Medulla oblongata (tissue), 1 donor: ENCODE measurements around the gene PPHLN1.

Source experiments
- DNase-seq: peaks from one replicate; pipeline ENCODE4 v3.0.0-alpha.2; 2015; ENCODE audit errors: extremely low spot score

PPHLN1 gene, protein sequence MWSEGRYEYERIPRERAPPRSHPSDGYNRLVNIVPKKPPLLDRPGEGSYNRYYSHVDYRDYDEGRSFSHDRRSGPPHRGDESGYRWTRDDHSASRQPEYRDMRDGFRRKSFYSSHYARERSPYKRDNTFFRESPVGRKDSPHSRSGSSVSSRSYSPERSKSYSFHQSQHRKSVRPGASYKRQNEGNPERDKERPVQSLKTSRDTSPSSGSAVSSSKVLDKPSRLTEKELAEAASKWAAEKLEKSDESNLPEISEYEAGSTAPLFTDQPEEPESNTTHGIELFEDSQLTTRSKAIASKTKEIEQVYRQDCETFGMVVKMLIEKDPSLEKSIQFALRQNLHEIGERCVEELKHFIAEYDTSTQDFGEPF

DNA sequence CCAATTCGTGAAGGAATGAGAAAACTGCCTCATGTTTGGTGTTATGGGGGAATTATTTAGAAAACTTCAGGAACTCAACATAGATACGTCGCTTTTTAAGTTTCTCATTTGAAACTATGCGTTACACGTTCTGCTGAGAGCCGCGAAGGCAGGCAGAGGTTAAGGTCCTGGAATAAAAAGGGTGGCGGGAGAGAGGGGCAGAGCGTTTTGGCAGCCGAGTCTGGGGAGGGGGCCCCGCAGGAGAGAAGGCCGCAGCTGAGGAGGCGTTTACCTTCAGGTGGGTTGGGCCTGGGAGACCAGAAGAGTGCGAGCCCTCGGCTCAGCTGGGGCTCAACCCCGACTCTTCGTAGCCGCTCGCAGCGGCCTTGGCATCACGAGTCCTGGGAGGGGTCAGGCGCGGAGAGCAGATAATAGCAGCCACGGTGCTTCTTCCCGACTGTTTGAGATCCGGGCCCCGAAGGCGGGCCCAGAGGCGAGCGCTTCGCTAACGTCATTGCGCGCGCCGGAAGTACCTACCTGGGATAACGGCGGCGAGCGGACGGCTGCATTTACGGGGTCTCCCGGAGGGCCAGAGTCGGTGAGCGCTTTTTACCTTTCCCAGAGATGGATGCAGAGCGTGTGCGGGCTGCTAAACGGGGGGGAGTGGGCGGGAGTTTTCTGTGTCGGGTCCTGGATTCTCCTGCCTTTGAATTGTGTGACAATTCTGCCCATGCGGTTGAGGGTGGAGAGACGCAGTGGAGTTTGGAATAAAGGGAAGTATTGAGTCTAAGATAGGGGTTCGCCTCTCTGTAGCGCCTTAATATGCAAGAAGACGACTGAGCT lies at the start of gene PPHLN1, which contains the start of gene ZCRB1:
Gene PPHLN1 (plus strand): TSS at position 515 of the 822 bp plus-strand sequence. CDS start 9,736 bp downstream, outside the sequence.
Gene ZCRB1 (minus strand): TSS at position 442 of the 822 bp plus-strand sequence. CDS start 1,992 bp downstream, outside the sequence.
- DNase-seq: peak; percentile 80

DNA sequence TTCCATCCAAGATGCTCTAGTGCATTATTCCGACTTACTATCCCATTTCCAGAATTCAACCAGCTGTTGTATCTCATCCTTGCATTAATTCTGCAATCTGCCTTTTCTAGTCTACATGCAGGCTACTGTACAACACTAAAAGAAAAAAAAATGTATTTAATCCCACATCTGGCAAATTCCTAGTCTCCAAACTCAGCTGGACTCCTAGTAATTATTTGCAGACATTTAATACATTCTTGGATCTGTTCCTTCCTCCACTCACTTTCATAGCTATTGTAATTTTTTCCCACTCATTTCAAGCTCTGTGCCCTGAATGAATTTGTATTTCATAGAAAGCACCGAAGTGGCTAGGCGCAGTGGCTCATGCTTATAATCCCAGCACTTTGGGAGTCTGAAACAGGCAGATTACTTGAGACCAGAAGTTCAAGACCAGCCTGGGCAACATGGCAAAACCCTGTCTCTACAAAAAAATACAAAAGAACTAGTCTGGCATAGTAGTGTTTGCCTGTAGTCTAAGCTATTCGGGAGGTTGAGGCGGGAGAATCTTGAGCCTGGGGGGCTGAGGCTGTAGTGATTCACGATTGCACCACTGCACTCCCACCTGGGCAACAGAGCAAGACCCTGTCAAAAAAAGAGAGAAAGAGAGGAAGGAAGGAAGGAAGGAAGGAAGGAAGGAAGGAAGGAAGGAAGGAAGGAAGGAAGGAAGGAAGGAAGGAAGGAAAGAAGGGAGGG lies 48.4 kb upstream of the PPHLN1 start:
- no peak for DNase-seq

DNA sequence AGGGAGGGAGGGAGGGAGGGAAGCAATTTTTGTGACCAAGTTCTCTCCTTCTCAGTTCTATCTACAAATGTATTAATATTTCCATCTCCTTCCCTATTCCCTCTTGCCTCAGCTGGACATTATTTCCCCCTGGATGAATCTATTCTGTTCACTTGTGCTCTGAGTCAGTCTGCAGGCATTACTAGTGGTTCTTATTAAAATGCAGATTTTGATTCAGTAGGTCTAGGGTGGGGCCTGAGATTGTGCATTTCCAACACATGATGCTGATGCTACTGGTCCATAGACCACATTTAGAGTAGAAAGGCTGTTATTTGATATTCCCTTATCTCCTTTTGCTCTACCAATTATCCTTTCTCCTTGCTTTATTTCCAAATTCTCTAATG lies 47.8 kb upstream of the PPHLN1 start:
- no peak for DNase-seq

DNA sequence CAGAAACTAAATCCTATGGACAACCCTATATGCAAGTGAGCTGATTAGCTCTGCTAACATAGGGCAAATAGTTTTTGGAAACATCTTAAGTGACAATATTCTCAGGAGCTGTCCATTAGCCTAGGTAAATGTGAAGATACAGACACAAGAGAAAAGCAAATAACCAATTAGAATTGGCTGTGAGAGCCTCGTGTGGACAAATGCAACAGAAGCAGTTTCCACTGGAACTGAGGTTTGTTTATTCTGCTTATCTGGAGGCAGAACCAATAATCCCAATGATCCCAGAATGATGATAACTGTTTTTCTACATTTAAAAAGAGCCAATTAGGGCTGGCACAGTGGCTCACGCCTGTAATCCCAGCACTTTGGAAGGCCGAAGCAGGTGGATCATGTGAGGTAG lies 44.7 kb upstream of the PPHLN1 start:
- no peak for DNase-seq

DNA sequence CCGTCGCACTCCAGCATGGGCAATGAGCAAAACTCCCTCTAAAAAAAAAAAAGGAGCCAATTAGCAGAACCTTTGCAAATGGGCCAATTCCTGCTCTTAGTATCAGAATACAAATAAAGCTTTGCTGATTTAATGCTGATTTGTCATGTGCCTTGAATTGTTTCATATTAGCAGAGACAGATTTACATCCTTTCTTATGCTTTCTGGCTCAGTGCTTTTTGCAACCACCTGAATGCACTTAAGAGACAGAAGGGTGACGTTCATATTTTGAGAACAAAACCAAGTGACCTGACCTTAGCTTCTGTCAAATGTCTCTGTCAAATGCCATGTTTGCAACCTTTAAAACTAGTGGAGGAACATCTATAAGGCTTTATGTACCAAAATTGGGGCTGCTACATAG lies 44.1 kb upstream of the PPHLN1 start:
- DNase-seq: no peak

DNA sequence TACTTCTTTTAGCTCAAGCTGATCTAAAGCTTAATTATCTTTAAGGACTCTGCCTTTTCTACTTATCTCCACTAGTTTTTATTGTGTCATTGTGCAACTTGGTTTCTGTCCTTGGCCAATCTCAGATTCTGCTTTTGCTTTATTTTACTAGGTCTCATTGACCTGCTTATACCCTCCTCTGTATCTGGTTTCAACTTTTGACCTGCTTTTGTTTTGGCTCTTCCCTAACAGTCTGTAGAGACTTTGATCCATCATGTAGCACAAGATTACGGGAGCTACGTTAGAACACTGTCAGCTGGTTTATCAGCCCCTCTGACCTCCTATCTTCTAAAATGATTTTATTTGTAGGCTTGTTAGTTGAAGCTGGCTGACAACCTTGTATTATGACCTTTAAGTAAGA lies 43.7 kb upstream of the PPHLN1 start:
- no peak for DNase-seq

DNA sequence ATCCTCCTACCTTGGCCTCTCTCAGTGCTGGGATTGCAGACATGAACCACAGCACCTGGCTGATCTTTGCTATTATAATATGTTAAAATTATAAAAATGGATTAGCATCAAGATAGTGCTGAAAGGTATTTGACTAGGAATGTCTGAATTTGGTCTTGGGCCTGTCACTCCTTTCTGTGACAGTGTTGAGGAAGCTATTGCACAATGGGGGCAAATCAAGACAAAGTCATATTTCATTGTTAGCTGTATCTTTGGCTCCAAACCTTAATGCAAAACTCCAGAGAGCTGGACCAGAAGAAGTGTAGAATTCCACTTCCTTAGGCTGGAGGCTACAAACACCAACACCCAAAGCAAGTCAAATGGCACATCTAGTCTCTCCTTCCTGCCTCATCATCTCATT lies 42.2 kb upstream of the PPHLN1 start:
- DNase-seq: no peak

DNA sequence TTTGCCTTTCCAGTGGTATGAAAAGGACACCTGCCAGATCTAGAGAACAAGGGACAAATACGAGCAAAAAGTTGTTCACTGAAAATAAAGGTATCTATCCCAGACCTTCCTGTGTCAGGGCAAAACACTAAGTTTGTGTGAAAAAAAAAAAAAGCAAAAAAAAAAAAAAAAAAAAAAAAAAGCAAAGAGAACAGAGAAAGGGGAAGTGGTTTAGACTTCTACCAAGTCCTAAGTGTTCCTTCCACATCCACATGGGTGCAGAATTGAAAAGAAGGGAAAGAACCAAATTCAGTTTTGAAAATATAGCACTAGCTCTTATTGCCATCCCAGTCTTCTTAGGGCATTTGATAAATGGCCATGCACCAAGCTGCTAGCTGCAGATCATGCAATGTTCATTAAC lies 41.8 kb upstream of the PPHLN1 start:
- peak; percentile 4 for DNase-seq

DNA sequence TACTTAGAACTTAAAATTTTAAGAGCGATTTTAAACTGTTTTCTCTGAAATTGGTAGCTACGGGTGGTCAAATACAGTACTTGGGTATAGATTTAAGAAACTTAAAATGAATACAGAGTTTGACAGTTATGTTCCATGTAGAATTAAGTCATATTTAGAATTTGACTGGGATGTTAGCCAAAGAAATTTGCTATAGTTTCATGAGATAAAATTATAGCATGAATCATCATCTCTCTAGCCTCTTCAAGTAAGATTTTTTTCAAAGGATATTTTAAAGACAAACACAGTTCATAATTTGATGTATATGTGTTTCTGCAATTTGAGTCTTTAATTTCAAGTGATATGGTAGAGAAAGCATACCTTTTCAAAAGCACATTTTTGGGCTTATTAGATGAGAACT lies 41.1 kb upstream of the PPHLN1 start:
- DNase-seq: no peak

DNA sequence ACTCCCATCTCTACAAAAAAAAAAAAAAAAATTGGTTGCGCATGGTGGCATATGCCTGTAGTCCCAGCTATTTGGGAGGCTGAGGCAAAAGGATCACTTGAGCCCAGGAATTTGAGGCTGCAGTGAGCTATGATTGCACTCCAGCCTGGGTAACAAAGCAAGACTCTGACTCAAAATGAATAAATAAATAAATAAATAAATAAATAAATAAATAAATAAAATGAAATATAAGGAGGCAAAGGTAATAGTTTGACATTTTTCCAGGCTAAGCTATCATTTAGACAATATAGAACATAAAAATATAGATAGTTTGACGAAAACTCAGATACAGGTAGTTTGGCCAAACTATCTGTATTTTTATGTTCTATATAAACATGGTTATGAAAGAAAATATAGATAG lies 40.5 kb upstream of the PPHLN1 start:
- no peak for DNase-seq

DNA sequence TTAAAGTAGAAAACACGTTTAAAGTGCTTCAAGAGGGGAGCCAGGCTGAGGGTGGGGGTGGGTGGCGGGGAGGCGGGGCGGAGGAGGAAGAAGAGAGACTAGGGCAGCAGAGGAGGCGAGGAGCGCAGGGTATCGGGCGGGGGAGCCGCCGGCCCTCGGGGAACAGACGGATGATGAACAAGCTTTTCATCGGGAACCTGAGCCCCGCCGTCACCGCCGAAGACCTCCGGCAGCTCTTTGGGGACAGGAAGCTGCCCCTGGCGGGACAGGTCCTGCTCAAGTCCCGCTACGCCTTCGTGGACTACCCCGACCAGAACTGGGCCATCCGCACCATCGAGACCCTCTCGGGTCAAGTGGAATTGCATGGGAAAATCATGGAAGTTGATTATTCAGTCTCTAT lies 39.2 kb upstream of the PPHLN1 start:
- no peak for DNase-seq

DNA sequence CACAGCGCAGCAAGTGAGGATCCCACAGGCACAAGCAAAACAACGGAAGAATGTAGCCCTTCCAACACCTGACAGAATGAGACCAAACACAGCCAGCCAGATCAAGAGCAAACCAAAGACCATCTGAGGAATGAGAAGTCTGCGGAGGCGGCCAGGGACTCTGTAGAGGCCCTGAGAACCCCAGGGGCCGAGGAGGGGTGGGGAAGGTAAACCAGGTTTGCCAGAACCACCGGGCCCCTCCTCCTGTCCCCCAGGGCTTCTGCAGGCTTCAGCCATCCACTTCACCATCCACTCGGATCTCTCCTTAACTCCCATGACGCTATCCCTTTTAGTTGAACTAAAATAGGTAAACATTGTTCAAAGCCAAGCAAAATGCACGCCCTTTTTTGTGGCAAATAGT lies 37.4 kb upstream of the PPHLN1 start:
- no peak for DNase-seq

DNA sequence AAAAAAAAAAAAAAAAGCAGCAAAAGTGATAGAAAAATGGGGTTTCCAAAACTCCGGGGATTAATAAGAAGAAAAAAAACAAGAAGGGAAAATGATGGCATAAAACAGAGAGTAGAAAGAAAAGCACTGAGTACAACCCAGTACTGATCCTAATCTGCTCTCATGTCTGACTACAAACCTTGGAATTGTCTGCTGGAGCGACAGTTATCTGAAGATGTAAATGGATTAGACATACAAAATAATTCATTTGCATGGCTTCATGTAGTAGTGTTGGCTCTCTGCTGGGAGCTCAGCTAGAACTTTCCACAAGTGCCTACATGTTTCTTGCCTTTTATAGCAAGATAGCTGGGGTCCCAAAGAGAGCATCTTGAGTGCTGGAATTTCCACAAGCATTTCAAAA lies 34.3 kb upstream of the PPHLN1 start:
- DNase-seq: no peak

DNA sequence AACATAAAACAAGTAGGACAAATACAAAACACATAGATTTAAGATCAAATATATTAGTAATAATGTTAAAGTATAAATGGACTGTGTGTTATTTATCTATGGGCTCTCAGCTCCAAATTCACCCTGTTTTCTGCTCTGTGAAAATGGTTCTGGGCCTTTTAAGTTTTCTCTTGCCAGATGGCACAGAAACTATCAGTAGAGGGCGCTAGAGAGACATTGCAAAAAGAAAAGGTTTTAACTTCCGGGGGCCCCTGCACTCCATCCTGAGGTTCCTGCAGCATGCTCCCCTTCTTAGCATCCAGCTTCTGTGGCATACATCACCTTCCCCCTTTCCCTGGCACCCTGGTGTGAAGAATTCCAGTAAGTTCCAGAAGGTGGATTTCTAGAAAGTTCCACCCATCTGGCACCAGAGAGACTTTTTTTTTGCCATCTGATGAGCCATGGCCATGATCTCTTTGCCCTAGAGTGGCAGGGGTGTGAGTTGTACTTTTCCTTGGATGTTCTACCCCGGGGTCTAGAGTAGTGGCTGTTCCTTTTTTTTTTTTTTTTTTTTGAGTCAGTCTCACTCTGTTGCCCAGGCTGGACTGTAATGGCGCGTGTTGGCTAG lies 29.4 kb upstream of the PPHLN1 start:
- no peak for DNase-seq

DNA sequence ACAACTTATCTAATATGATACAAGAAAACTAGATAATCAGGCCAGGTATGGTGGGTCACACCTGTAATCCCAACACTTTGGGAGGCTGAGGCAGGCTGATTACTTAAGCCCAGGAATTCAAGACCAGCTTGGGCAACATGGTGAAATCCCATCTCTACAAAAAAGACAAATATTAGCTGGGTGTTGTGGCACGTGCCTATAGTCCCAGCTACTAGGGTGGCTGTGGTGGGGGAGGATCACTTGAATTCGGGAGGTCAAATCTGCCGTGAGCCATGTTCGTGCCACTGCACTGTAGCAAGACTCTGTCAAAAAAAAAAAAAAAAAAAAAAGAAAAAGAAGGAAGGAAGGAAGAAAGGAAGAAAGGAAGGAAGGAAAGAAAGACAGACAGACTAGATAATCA lies 27.1 kb upstream of the PPHLN1 start:
- no peak for DNase-seq

DNA sequence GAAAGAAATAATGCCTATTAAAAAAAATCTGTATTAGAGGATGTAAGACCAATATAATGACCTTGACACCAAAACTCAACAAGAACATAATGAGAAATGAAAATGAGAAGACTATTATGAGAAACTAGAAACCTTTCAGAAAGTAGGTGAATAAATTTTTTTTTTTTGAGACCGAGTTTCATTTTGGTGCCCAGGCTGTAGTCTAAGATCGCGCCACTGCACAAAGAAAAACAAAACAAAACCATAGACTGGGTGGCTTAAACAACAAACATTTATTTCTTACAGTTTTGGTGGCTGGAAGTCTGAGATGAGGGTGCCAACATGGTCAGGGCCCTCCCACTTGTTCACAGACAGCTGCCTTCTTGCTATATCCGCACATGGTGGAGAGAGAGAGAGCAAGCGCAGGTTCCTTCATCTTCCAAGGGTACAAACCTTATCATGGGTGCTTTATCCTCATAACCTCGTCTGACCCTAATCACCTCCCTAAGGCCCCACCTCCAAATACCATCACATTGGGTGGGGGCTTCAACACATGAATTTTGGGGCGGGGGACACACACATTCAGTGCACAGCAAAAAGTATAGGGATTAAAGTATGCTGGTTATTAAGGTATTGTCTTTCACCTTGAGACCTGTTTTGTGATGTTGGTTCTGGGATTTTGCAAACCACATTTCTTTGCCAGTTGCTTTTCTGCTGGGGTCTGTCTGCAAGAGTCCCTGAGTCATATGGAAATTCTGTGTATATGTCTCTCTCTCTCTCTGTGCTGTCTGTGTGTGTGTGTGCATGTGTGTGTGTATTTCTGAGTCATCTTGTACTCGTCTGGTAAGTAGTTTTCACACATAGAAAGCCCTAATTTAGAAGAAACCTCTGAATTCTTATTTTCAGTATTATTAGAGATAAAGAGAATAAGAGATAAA lies 26.3 kb upstream of the PPHLN1 start:
- DNase-seq: no peak

DNA sequence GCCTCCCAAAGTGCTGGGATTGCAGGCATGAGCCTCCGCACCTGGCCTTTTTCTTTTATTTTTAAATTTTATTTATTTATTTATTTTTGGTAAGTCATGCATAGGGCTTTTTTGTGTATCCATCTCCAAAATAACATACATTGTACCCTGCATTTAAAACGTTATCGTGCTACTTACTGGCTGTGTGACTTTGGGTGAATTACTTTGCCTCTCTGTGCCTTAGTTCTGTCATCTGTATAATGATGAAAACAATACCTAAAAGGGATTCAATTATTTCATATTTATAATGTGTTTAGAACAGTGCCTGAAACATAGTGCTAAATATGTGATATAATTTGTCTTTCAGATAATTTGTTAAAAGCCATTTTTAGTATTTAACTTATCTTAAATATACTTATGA lies 19.7 kb upstream of the PPHLN1 start:
- no peak for DNase-seq

DNA sequence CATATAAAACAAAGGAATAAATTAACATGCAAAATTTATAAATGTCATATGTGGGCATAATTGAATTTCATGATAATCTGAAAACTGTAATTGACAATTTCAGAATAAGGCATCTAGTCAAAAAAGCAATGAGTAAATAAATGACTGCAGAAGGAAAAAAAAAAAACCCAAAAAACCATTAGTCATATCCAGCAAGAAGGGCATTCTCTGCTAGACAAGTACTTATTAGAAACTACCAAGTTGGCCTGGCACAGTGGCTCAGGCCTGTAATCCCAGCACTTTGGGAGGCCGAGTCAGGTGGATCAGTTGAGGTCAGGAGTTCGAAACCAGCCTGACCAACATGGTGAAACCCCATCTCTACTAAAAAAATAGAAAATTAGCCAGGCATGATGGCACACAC lies 17.6 kb upstream of the PPHLN1 start:
- DNase-seq: no peak

DNA sequence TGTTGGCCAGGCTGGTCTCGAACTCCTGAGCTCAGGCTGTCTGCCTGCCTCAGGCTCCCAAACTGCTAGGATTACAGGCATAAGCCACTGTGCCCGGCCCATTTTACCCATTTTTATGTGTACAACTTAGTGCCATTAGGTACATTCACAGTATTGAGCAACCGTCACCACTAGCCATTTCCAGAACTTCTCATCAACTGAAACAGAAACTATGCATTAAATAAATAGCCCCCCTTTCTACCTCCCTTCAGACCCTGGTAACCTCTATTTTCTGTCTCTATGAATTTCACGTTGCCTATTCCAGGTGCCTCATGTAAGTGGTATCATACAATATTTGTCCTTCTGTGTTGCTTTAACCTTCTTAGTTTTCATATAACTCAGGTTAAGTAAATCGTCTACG lies 16.0 kb upstream of the PPHLN1 start:
- no peak for DNase-seq

DNA sequence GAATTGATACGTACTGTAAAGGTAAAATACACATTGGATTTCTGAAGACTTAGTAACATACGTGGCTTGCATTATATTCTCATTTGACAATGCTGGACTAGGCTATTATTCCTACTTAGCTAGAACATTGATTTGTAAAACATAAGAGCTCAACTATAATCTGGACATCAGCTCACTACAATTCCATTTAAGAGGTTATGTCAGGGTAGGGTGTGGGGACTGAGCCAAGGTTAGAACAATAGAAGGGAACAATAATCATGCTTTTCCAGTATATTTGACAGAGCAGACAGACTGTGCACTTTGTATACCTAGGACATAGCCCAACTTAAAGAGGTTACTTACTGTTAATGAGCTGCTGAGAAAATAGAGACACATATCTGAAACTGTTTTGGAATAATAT lies 10.9 kb upstream of the PPHLN1 start:
- no peak for DNase-seq

DNA sequence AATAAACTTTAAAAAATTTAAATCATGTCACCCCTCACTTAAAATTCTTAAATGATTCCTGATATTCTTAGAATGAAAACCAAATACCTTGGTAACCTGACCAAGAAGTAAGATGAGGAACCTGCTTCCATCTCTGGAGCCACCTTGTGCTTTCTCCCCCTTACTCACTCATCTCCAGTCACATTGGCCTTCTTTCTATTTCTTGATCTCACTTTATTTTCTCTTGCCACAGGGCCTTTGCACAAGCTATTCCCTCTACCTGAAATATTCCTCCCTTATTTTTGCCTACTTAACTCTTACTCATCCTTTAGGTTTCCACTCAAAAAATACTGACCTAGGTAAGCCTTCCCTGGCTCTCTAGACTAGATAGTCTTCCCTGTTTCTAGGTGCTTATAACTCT lies 5.2 kb upstream of the PPHLN1 start:
- no peak for DNase-seq
